Ovary (tissue), 3 donors: ENCODE measurements around the gene KRT9.

Experiments
- CTCF ChIP-seq, 3 donors: fragments of 450-650 bp in 2 of 3; fragments of 200-600 bp in 1 of 3; IDR thresholded peaks; one replicate each; pipeline versions ENCODE4 v1.5.1 to v1.8.0; 2016 to 2022; ENCODE audit warnings: antibody characterized with exemption in 3 of 3, mild to moderate bottlenecking in 1 of 3
- EP300 ChIP-seq: sonication (generic); formaldehyde crosslinking; IDR thresholded peaks from one replicate; pipeline ENCODE4 v1.6.1; 2017; ENCODE audit warnings: antibody characterized with exemption
- POLR2A ChIP-seq: fragments of 450-650 bp; IDR thresholded peaks from one replicate; pipeline ENCODE4 v1.6.1; 2017; ENCODE audit warnings: antibody characterized with exemption, mild to moderate bottlenecking, moderate library complexity
- donor health status: DM: no; HTN: no; CAD: no.

GRCh38 chr17:41531993-41532392 is 39.9 kb downstream of the KRT9 start:
- TF ChIP-seq CTCF (IDR thresholded peaks at IDR 0.05) (no peak), EP300 (no peak), POLR2A (no peak)
